Type B pancreatic cell (in vitro differentiated cells): Measurements from ENCODE around the gene CACFD1. TPM values are rescaled to one million over a fixed set of nuclear protein-coding genes. Genes with fewer than 3 reads are reported as not detected.
A peak's percentile ranks its signal among the peaks of the same experiment; 100 is the strongest.

ENCODE experiments used
- DNase-seq: peaks from one replicate; pipeline ENCODE4 v3.0.0; 2021; ENCODE audit warnings: mixed read lengths; ENCODE audit not compliant: unreplicated experiment; ENCODE audit errors: extremely low spot score
- H3K27ac Mint-ChIP-seq: 2 replicates; pipeline ENCODE4 v1.8.0; 2021; ENCODE audit warnings: mild to moderate bottlenecking, mixed read lengths
- H3K27me3 Mint-ChIP-seq: 2 replicates; pipeline ENCODE4 v1.8.0; 2021; ENCODE audit warnings: mixed read lengths
- H3K36me3 Mint-ChIP-seq: 2 replicates; pipeline ENCODE4 v1.8.0; 2021; ENCODE audit warnings: mixed read lengths
- H3K4me1 Mint-ChIP-seq: one replicate; pipeline ENCODE4 v1.8.0; 2021; ENCODE audit warnings: mixed read lengths; ENCODE audit not compliant: unreplicated experiment
- H3K4me3 Mint-ChIP-seq: 2 replicates; pipeline ENCODE4 v1.8.0; 2021; ENCODE audit warnings: mild to moderate bottlenecking, mixed read lengths
- H3K9me3 Mint-ChIP-seq: 2 replicates; pipeline ENCODE4 v1.8.0; 2021; ENCODE audit warnings: mixed read lengths
- CTCF ChIP-seq: fragments of 200-600 bp; sonication (generic); conservative IDR thresholded peaks from 2 replicates; pipeline ENCODE4 v1.5.0; 2021; ENCODE audit warnings: antibody characterized with exemption, mild to moderate bottlenecking
- total RNA-seq: library from RNA; stranded (reverse); gene quantifications from 2 replicates; pipeline ENCODE4 v1.2.1, GENCODE V29; 2021; ENCODE audit warnings: low replicate concordance

Gene CACFD1
- total RNA-seq, 1 donor from 2014 or later, result 45.6 TPM

- no peak for TF ChIP-seq CTCF
- H3K9me3 Mint-ChIP-seq, result no peaks in the 10 kb centered on the region
- H3K27me3 Mint-ChIP-seq, result no peaks in the 10 kb centered on the region
- peak overlapping the region; percentile 92 for H3K27ac Mint-ChIP-seq
- H3K4me3 Mint-ChIP-seq, result peak overlapping the region; percentile 92
- peaks cover 9% of the 10 kb centered on the region for H3K4me1 Mint-ChIP-seq
- H3K36me3 Mint-ChIP-seq, result no peaks in the 10 kb centered on the region
- no peak for DNase-seq
These were observed 2.2 kb downstream of the CACFD1 start for GRCh38 chr9:133461975-133462374.

GRCh38 chr9:133463234-133463863 lies 3.6 kb downstream of the CACFD1 start:
- Mint-ChIP-seq H3K27me3 (no peaks in the 10 kb centered on the region), H3K4me1 (peaks cover 9% of the 10 kb centered on the region), H3K27ac (peak overlapping the region; percentile 31), H3K4me3 (no peak overlapping the region), H3K9me3 (no peaks in the 10 kb centered on the region), H3K36me3 (no peaks in the 10 kb centered on the region)
- no peak for TF ChIP-seq CTCF
- no peak for DNase-seq

GRCh38 chr9:133463864-133464615 lies 4.3 kb downstream of the CACFD1 start:
- Mint-ChIP-seq H3K4me3 (no peak overlapping the region), H3K27ac (no peak overlapping the region), H3K4me1 (peaks cover 9% of the 10 kb centered on the region), H3K9me3 (no peaks in the 10 kb centered on the region), H3K27me3 (no peaks in the 10 kb centered on the region), H3K36me3 (no peaks in the 10 kb centered on the region)
- TF ChIP-seq CTCF, result no peak
- no peak for DNase-seq

GRCh38 chr9:133464638-133465037 lies 4.9 kb downstream of the CACFD1 start:
- no peaks in the 10 kb centered on the region for H3K36me3 Mint-ChIP-seq
- TF ChIP-seq CTCF, result no peak
- peaks cover 9% of the 10 kb centered on the region for H3K4me1 Mint-ChIP-seq
- no peak overlapping the region for H3K27ac Mint-ChIP-seq
- no peaks in the 10 kb centered on the region for H3K9me3 Mint-ChIP-seq
- no peak for DNase-seq
- no peak overlapping the region for H3K4me3 Mint-ChIP-seq
- H3K27me3 Mint-ChIP-seq, result no peaks in the 10 kb centered on the region

GRCh38 chr9:133465984-133466383 lies 6.2 kb downstream of the CACFD1 start:
- H3K36me3 Mint-ChIP-seq, result no peaks in the 10 kb centered on the region
- no peaks in the 10 kb centered on the region for H3K9me3 Mint-ChIP-seq
- H3K4me1 Mint-ChIP-seq, result peaks cover 11% of the 10 kb centered on the region
- H3K4me3 Mint-ChIP-seq, result no peak overlapping the region
- DNase-seq, result no peak
- no peak overlapping the region for H3K27ac Mint-ChIP-seq
- H3K27me3 Mint-ChIP-seq, result no peaks in the 10 kb centered on the region
- TF ChIP-seq CTCF, result no peak
